GM19025 (cell line): ENCODE measurements around the gene GIGYF2.

Experiments
- ATAC-seq: cut with Tn5 transposase; IDR thresholded peaks from one replicate; pipeline ENCODE4 v1.9.1; 2021; ENCODE audit warnings: mild to moderate bottlenecking, low read depth, moderate library complexity; ENCODE audit not compliant: unreplicated experiment

Gene GIGYF2

GRCh38 chr2:232859385-232859916 is 162.3 kb downstream of the GIGYF2 start:
- no peak for ATAC-seq

- no peak for ATAC-seq
These were observed 163.6 kb downstream of the GIGYF2 start for GRCh38 chr2:232860593-232861241.

- no peak for ATAC-seq
These were observed 164.2 kb downstream of the GIGYF2 start for GRCh38 chr2:232861353-232861752.

GRCh38 chr2:232863996-232864395 is 166.9 kb downstream of the GIGYF2 start:
- ATAC-seq = no peak

- ATAC-seq = no peak
These were observed 168.0 kb downstream of the GIGYF2 start for GRCh38 chr2:232865165-232865564.

GRCh38 chr2:232866104-232866503 is 169.0 kb downstream of the GIGYF2 start:
- ATAC-seq = no peak

GRCh38 chr2:232869138-232870017 is 172.2 kb downstream of the GIGYF2 start:
- no peak for ATAC-seq

- ATAC-seq = no peak
These were observed 173.1 kb downstream of the GIGYF2 start, which contains the start of gene SNORC for GRCh38 chr2:232870018-232870765. SNORC (plus strand) TSS chr2:232870264; CDS start chr2:232870342, 78 bp downstream.

- no peak for ATAC-seq
These were observed 173.7 kb downstream of the GIGYF2 start for GRCh38 chr2:232870766-232871371.

- ATAC-seq = no peak
These were observed 174.3 kb downstream of the GIGYF2 start for GRCh38 chr2:232871418-232871834.

- ATAC-seq = no peak
These were observed 175.0 kb downstream of the GIGYF2 start for GRCh38 chr2:232871835-232872736.

- no peak for ATAC-seq
These were observed 175.7 kb downstream of the GIGYF2 start for GRCh38 chr2:232872826-232873225.

- ATAC-seq = no peak
These were observed 176.3 kb downstream of the GIGYF2 start for GRCh38 chr2:232873292-232873908.

- no peak for ATAC-seq
These were observed 176.9 kb downstream of the GIGYF2 start for GRCh38 chr2:232873909-232874641.

- no peak for ATAC-seq
These were observed 177.6 kb downstream of the GIGYF2 start for GRCh38 chr2:232874677-232875223.

- no peak for ATAC-seq
These were observed 178.4 kb downstream of the GIGYF2 start for GRCh38 chr2:232875256-232876121.
